Measurements from ENCODE around the gene CCSAP. TPM values are rescaled to one million over a fixed set of nuclear protein-coding genes. Genes with fewer than 3 reads are reported as not detected.
"Not testable (repeated sequence)": the region's sequence is repeated elsewhere in the genome, so short reads cannot be mapped to it uniquely, and the experiment has no call there.

CCSAP gene
- total and polyA plus RNA-seq, 11 donors, result 0.94 to 6.2 (median 2.5) TPM

- WGBS, 4 donors, result 90 to 94% (median 91%) methylated on average over 10 of the region's 10 CpGs
- ATAC-seq, result no peak
- intact Hi-C loops (cut with DNase I), result no loop called here
- Histone ChIP-seq H3K36me3 (peaks cover 0 to 61% (median 54%) of the 10 kb centered on the region in 9 donors), H3K4me1 (peaks cover 0 to 13% (median 3%) of the 10 kb centered on the region in 12 donors), H3K9me3 (no peaks in the 10 kb centered on the region), H3K27ac (no peak overlapping the region), H3K4me3 (no peak overlapping the region), H3K27me3 (no peaks in the 10 kb centered on the region)
- TF ChIP-seq POLR2A (IDR thresholded peaks at IDR 0.05) (no peak), CTCF (IDR thresholded peaks at IDR 0.05) (no peak)
- no peak for DNase-seq
These were observed 49.2 kb downstream of the CCSAP start for GRCh38 chr1:229293528-229294204.

GRCh38 chr1:229291686-229292085 lies 51.2 kb downstream of the CCSAP start:
- ATAC-seq; H3K4me3 ChIP-seq; DNase-seq; H3K27me3 ChIP-seq; H3K9me3 ChIP-seq; H3K27ac ChIP-seq; intact Hi-C loops (cut with DNase I): not testable (repeated sequence)
- H3K36me3 ChIP-seq, result peaks cover 0 to 57% (median 38%) of the 10 kb centered on the region in 9 donors
- peaks cover 0 to 15% (median 4%) of the 10 kb centered on the region in 12 donors for H3K4me1 ChIP-seq
- WGBS, 4 donors, result 95 to 100% (median 97%) methylated on average over 3 to 4 of the region's 4 CpGs

GRCh38 chr1:229288516-229288915 lies 54.3 kb downstream of the CCSAP start:
- H3K27me3 ChIP-seq, result no peaks in the 10 kb centered on the region
- DNase-seq, result no peak
- no peaks in the 10 kb centered on the region for H3K9me3 ChIP-seq
- peaks cover 0 to 44% (median 34%) of the 10 kb centered on the region in 9 donors for H3K36me3 ChIP-seq
- H3K27ac ChIP-seq, result no peak overlapping the region
- intact Hi-C loops (cut with DNase I), result no loop called here
- TF ChIP-seq CTCF (IDR thresholded peaks at IDR 0.05) (no peak), POLR2A (IDR thresholded peaks at IDR 0.05) (no peak)
- no peak overlapping the region for H3K4me3 ChIP-seq
- WGBS, 4 donors, result 92 to 99% (median 94%) methylated on average over 1 of the region's 1 CpG
- no peak for ATAC-seq
- H3K4me1 ChIP-seq, result peaks cover 0 to 23% (median 7%) of the 10 kb centered on the region in 12 donors

GRCh38 chr1:229287267-229287666 lies 55.6 kb downstream of the CCSAP start:
- H3K36me3 ChIP-seq, result peaks cover 0 to 40% (median 27%) of the 10 kb centered on the region in 9 donors
- no peak overlapping the region for H3K27ac ChIP-seq
- no peak for DNase-seq
- intact Hi-C loops (cut with DNase I), result no loop called here
- H3K4me1 ChIP-seq, result peaks cover 0 to 24% (median 8%) of the 10 kb centered on the region in 12 donors
- H3K9me3 ChIP-seq, result peaks cover 0 to 2% (median 0%) of the 10 kb centered on the region in 12 donors
- 67 to 81% (median 72%) methylated on average over 1 of the region's 1 CpG for WGBS, 4 donors
- ATAC-seq, result no peak
- H3K27me3 ChIP-seq, result no peaks in the 10 kb centered on the region
- TF ChIP-seq POLR2A (IDR thresholded peaks at IDR 0.05), result no peak
- TF ChIP-seq CTCF (IDR thresholded peaks at IDR 0.05), result no peak
- H3K4me3 ChIP-seq, result no peak overlapping the region
